Measurements from ENCODE around the gene UNK. TPM values are rescaled to one million over a fixed set of nuclear protein-coding genes. Genes with fewer than 3 reads are reported as not detected.
"Not testable (repeated sequence)": the region's sequence is repeated elsewhere in the genome, so short reads cannot be mapped to it uniquely, and the experiment has no call there.

UNK gene
- polyA plus RNA-seq, 2 donors = 18.2 to 26.3 TPM

DNA sequence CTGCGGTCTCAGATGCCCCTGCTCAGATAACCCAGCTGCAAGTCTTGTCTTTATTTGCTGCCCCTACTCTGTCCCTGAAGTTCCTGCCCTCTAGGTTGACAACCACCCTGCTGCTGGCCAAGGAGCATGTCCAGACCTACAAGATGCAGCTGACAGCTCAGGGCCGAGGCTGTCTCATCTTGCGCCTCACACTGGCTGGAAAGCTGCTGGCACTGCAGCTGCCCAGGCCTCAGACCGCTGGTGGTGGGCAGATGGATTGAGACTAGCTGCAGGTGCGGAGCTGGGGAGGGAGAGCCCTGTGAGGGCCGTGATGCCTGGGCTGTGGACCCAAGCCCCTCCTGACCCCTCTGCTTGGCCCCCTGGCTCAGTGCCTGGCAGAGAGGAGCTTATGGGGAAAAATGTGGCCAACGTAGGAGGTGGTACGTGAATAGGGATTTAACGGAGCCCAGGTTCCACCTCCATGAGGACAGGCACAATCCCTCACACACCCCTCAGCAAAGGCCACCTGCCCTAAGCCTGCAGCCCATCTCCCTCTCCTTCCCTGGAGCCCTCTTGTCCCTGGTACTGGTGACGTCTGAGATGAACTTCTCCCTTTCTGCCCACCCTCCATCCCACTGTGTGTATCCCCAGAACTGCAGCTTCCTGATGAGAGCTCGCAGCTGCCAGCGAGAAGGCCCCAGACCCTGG, 11.3 kb upstream of the UNK start:
- peaks cover 2 to 8% of the 10 kb centered on the region in 2 donors for H3K36me3 ChIP-seq (ENCODE audit: control insufficient read depth in 2 of 2, insufficient read depth in 2 of 2, low read length in 1 of 2)
- 81 to 86% methylated on average over 12 of the region's 12 CpGs for WGBS, 2 donors
- no peak overlapping the region for H3K4me3 ChIP-seq (ENCODE audit: low read depth in 1 of 2, low read length in 2 of 2)
- no peak overlapping the region for H3K27ac ChIP-seq (ENCODE audit: low read depth in 2 of 2, low read length in 1 of 2)
- H3K27me3 ChIP-seq (ENCODE audit: control insufficient read depth in 1 of 2, insufficient read depth in 2 of 2, low read length in 2 of 2) = no peaks in the 10 kb centered on the region
- H3K4me1 ChIP-seq (ENCODE audit: control insufficient read depth in 2 of 2, insufficient read depth in 2 of 2, low read length in 1 of 2) = peaks cover 0 to 8% of the 10 kb centered on the region in 2 donors
- H3K9me3 ChIP-seq (ENCODE audit: control insufficient read depth in 2 of 2, insufficient read depth in 1 of 2, low read depth in 1 of 2, low read length in 1 of 2) = no peaks in the 10 kb centered on the region

- Histone ChIP-seq H3K27ac (ENCODE audit: low read depth in 2 of 2, low read length in 1 of 2) (no peak overlapping the region), H3K36me3 (ENCODE audit: control insufficient read depth in 2 of 2, insufficient read depth in 2 of 2, low read length in 1 of 2) (peaks cover 2 to 15% of the 10 kb centered on the region in 2 donors), H3K27me3 (ENCODE audit: control insufficient read depth in 1 of 2, insufficient read depth in 2 of 2, low read length in 2 of 2) (no peaks in the 10 kb centered on the region), H3K4me1 (ENCODE audit: control insufficient read depth in 2 of 2, insufficient read depth in 2 of 2, low read length in 1 of 2) (peaks cover 0 to 8% of the 10 kb centered on the region in 2 donors), H3K4me3 (ENCODE audit: low read depth in 1 of 2, low read length in 2 of 2) (no peak overlapping the region), H3K9me3 (ENCODE audit: control insufficient read depth in 2 of 2, insufficient read depth in 1 of 2, low read depth in 1 of 2, low read length in 1 of 2) (no peaks in the 10 kb centered on the region)
- WGBS, 2 donors = 80 to 83% methylated on average over 15 of the region's 15 CpGs
Observed at GRCh38 chr17:75773808-75774470, 10.7 kb upstream of the UNK start.

DNA sequence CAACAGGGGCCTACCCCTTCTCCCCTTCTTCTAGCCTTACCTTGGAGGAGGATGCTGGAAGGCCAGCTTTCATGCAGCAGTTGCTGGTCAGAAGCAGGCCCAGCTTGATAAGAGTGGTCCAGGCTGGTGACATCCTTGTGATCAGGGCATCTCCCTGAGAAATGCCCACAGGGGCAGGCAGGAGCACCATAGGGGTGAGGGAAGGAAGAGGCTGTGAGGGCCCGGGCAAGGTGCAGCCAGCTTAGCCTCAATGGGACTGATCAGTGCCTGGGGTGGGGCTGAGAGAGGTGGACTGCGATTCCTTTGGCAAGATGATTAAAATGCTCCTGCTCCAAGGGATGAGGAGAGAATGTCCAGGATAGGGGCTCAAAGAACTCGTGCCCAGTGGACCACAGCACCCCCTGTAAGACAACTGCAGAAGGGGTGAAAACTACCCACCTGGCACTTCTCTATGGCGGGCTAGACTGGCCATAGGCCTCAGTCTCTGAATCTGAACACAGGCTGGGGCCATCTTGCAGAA, 10.1 kb upstream of the UNK start:
- H3K9me3 ChIP-seq (ENCODE audit: control insufficient read depth in 2 of 2, insufficient read depth in 1 of 2, low read depth in 1 of 2, low read length in 1 of 2) = no peaks in the 10 kb centered on the region
- H3K27me3 ChIP-seq (ENCODE audit: control insufficient read depth in 1 of 2, insufficient read depth in 2 of 2, low read length in 2 of 2) = no peaks in the 10 kb centered on the region
- WGBS, 2 donors = 82 to 84% methylated on average over 4 of the region's 4 CpGs
- peaks cover 2 to 15% of the 10 kb centered on the region in 2 donors for H3K36me3 ChIP-seq (ENCODE audit: control insufficient read depth in 2 of 2, insufficient read depth in 2 of 2, low read length in 1 of 2)
- peaks cover 0 to 8% of the 10 kb centered on the region in 2 donors for H3K4me1 ChIP-seq (ENCODE audit: control insufficient read depth in 2 of 2, insufficient read depth in 2 of 2, low read length in 1 of 2)
- H3K4me3 ChIP-seq (ENCODE audit: low read depth in 1 of 2, low read length in 2 of 2) = no peak overlapping the region
- H3K27ac ChIP-seq (ENCODE audit: low read depth in 2 of 2, low read length in 1 of 2) = peak overlapping the region in 1 of 2 donors; percentile 47

- Histone ChIP-seq H3K27ac (ENCODE audit: low read depth in 2 of 2, low read length in 1 of 2) (peak overlapping the region in 1 of 2 donors; percentile 59), H3K36me3 (ENCODE audit: control insufficient read depth in 2 of 2, insufficient read depth in 2 of 2, low read length in 1 of 2) (peaks cover 2 to 15% of the 10 kb centered on the region in 2 donors), H3K4me1 (ENCODE audit: control insufficient read depth in 2 of 2, insufficient read depth in 2 of 2, low read length in 1 of 2) (peaks cover 0 to 8% of the 10 kb centered on the region in 2 donors), H3K4me3 (ENCODE audit: low read depth in 1 of 2, low read length in 2 of 2) (no peak overlapping the region), H3K27me3 (ENCODE audit: control insufficient read depth in 1 of 2, insufficient read depth in 2 of 2, low read length in 2 of 2) (no peaks in the 10 kb centered on the region), H3K9me3 (ENCODE audit: control insufficient read depth in 2 of 2, insufficient read depth in 1 of 2, low read depth in 1 of 2, low read length in 1 of 2) (no peaks in the 10 kb centered on the region)
- WGBS, 2 donors = 55 to 58% methylated on average over 6 of the region's 6 CpGs
Observed at GRCh38 chr17:75774991-75775668, 9.5 kb upstream of the UNK start.

DNA sequence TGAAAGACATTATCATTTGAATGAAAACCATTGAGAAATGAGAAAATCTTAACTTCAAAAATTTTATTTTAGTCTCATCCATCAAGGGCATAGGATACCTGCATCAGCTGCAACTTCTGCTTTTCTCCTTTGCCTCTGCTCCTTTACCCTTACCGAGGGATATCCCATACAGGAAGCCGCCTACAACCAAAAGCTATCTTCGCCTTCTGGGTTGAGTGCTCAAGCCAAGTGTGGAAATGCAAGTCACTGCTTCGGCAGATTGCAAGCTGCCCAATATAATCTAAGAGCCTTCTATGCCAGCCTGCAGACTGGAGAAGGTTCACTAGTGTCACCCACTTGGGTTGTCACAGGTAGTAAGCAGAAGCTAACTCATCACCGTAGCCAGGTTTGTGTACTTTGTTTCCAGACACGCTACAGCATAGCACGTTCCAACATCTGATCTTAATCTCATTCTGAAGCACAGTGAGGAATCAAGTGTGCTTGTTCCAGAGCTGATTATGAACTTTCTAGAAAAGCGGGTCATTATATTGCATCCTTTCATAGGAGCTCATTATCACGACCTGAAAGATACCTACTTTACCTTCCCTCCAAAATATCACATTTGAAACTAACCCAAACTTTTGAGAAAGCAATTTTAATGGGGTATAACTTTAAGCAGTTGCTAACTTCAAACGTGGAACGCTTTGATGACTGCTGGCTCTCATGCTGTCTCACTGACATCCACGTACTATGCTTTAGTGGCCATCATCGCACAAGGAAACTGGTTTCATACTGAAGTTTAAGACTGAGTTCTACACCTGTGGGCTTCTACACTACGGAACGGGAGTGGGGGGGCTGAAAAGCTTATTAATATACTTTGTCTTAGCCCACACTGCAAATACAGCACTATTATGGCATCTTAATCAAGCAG, 8.0 kb upstream of the UNK start:
- Histone ChIP-seq H3K4me1 (ENCODE audit: control insufficient read depth in 2 of 2, insufficient read depth in 2 of 2, low read length in 1 of 2) (peaks cover 2 to 8% of the 10 kb centered on the region in 2 donors), H3K27me3 (ENCODE audit: control insufficient read depth in 1 of 2, insufficient read depth in 2 of 2, low read length in 2 of 2) (no peaks in the 10 kb centered on the region), H3K36me3 (ENCODE audit: control insufficient read depth in 2 of 2, insufficient read depth in 2 of 2, low read length in 1 of 2) (peaks cover 2 to 15% of the 10 kb centered on the region in 2 donors), H3K9me3 (ENCODE audit: control insufficient read depth in 2 of 2, insufficient read depth in 1 of 2, low read depth in 1 of 2, low read length in 1 of 2) (no peaks in the 10 kb centered on the region), H3K4me3 (ENCODE audit: low read depth in 1 of 2, low read length in 2 of 2) (peak overlapping the region; percentile 6 to 81), H3K27ac (ENCODE audit: low read depth in 2 of 2, low read length in 1 of 2) (peak overlapping the region; percentile 40 to 74)
- 21 to 24% methylated on average over 15 of the region's 15 CpGs for WGBS, 2 donors

DNA sequence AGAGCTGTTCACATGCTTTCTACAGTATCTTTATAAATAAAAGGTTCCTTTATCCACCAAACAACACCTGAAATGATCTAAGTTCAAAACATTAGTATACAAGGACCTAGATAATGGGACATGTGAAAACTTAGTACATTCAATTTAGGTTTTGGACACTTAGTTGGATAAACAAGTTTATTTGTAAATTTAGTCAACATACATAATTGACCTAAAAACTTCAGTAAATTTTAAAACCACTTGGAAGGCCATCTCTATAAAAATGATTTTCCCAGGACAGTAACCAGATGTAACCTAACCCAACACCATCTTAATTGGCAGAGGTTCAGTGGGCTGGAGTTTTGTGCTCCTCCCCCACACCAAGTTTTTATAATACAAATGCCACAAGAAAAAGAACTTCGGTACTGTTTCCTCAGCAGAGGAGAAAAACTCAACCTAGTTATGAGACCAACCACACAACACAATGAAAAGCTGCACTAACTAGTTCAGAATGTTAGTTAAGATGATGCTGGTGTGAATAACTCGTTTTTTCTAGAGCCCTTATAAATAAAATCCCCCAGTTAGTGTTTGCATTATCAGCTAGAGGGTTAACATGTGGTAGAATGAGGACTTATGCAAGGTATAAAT, 7.2 kb upstream of the UNK start:
- WGBS, 2 donors = 1 to 2% methylated on average over 2 of the region's 2 CpGs
- peaks cover 2 to 15% of the 10 kb centered on the region in 2 donors for H3K36me3 ChIP-seq (ENCODE audit: control insufficient read depth in 2 of 2, insufficient read depth in 2 of 2, low read length in 1 of 2)
- H3K27ac ChIP-seq (ENCODE audit: low read depth in 2 of 2, low read length in 1 of 2) = peak overlapping the region in 1 of 2 donors; percentile 14
- peak overlapping the region in 1 of 2 donors; percentile 81 for H3K4me3 ChIP-seq (ENCODE audit: low read depth in 1 of 2, low read length in 2 of 2)
- no peaks in the 10 kb centered on the region for H3K9me3 ChIP-seq (ENCODE audit: control insufficient read depth in 2 of 2, insufficient read depth in 1 of 2, low read depth in 1 of 2, low read length in 1 of 2)
- peaks cover 2 to 4% of the 10 kb centered on the region in 2 donors for H3K4me1 ChIP-seq (ENCODE audit: control insufficient read depth in 2 of 2, insufficient read depth in 2 of 2, low read length in 1 of 2)
- H3K27me3 ChIP-seq (ENCODE audit: control insufficient read depth in 1 of 2, insufficient read depth in 2 of 2, low read length in 2 of 2) = no peaks in the 10 kb centered on the region

DNA sequence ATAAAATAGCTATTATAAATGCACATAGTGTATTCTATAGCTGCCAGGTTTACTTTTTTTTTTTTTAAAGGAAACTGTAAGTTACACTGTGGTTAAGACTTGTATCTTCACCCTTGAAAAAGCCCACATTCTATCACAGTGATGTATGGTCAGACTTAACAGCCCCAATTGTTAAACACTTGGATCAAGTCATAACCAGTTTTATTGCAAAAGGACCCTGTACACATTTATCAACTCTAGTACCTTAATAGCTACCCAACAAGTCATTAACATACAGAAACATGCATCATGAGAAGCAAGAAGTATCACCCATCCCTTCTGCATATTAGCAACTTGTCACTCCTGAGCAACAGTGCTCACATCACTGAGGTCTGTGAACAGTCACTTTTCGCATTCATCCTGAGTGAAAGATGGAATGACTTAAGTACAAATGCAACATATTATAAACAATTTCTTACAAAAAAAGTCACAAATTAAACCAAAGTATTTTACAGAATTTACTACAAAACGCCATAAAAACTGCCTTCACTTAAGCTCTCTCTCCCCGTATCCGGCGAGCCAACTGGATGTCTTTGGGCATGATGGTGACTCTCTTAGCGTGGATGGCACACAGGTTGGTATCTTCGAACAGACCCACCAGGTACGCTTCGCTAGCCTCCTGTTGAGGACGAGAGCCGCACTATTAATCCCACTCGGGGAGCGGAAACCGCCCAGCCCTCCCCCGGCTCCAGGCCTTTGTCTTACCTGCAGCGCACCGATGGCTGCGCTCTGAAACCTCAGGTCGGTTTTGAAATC, 6.3 kb upstream of the UNK start:
- H3K36me3 ChIP-seq (ENCODE audit: control insufficient read depth in 2 of 2, insufficient read depth in 2 of 2, low read length in 1 of 2) = peaks cover 2 to 15% of the 10 kb centered on the region in 2 donors
- not testable (repeated sequence) for H3K27me3 ChIP-seq (ENCODE audit: control insufficient read depth in 1 of 2, insufficient read depth in 2 of 2, low read length in 2 of 2); H3K9me3 ChIP-seq (ENCODE audit: control insufficient read depth in 2 of 2, insufficient read depth in 1 of 2, low read depth in 1 of 2, low read length in 1 of 2); H3K4me1 ChIP-seq (ENCODE audit: control insufficient read depth in 2 of 2, insufficient read depth in 2 of 2, low read length in 1 of 2)
- H3K27ac ChIP-seq (ENCODE audit: low read depth in 2 of 2, low read length in 1 of 2) = peak overlapping the region; percentile 99 to 100
- WGBS, 2 donors = 0 to 1% methylated on average over 19 of the region's 19 CpGs
- H3K4me3 ChIP-seq (ENCODE audit: low read depth in 1 of 2, low read length in 2 of 2) = peak overlapping the region; percentile 81 to 89

- H3K27ac ChIP-seq (ENCODE audit: low read depth in 2 of 2, low read length in 1 of 2) = peak overlapping the region; percentile 99 to 100
- WGBS, 2 donors = 0% methylated on average over 38 of the region's 38 CpGs
- peaks cover 2 to 15% of the 10 kb centered on the region in 2 donors for H3K36me3 ChIP-seq (ENCODE audit: control insufficient read depth in 2 of 2, insufficient read depth in 2 of 2, low read length in 1 of 2)
- no peaks in the 10 kb centered on the region for H3K27me3 ChIP-seq (ENCODE audit: control insufficient read depth in 1 of 2, insufficient read depth in 2 of 2, low read length in 2 of 2)
- peak overlapping the region; percentile 81 to 89 for H3K4me3 ChIP-seq (ENCODE audit: low read depth in 1 of 2, low read length in 2 of 2)
- H3K4me1 ChIP-seq (ENCODE audit: control insufficient read depth in 2 of 2, insufficient read depth in 2 of 2, low read length in 1 of 2) = peaks cover 2 to 5% of the 10 kb centered on the region in 2 donors
- no peaks in the 10 kb centered on the region for H3K9me3 ChIP-seq (ENCODE audit: control insufficient read depth in 2 of 2, insufficient read depth in 1 of 2, low read depth in 1 of 2, low read length in 1 of 2)
Observed at GRCh38 chr17:75778861-75779249, 5.8 kb upstream of the UNK start.

All from esophagus (tissue), 2 donors.